Activated gamma-delta T cell treated with Interleukin-2 at 50 U/mL for 16 hours (primary cell): Measurements from ENCODE around the gene MAP4K4.
"Not testable (repeated sequence)": the region's sequence is repeated elsewhere in the genome, so short reads cannot be mapped to it uniquely, and the experiment has no call there.

Experiments used
- DNase-seq: peaks from one replicate; pipeline ENCODE4 v3.0.0-alpha.2; 2020

Gene MAP4K4

DNA sequence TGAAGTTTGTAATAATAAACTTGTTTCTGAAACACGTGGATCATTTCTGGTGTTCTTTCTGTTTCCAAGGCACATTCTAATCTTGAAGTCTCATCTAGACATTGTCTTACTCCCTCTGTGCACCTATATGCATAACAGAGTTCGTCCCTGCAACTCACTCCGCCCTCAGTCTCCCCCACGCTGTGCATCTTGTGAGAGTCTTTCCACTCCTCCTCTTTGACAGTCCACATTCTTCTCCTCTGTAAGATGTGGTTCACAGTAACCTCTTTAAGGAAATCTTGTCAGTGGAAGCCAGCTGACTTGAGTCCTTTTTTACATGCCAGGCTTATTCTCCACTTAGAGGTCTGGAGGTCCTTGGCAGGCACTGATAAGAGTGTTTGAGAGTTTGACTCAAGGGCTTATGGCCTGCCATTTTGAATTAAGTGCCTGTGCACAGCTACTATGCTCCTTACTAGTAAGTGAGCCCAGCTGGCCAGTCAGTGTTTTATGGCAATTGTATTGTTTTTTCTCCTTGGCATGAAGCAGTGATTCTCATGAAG is 185.3 kb downstream of the MAP4K4 start:
- DNase-seq = no peak

DNA sequence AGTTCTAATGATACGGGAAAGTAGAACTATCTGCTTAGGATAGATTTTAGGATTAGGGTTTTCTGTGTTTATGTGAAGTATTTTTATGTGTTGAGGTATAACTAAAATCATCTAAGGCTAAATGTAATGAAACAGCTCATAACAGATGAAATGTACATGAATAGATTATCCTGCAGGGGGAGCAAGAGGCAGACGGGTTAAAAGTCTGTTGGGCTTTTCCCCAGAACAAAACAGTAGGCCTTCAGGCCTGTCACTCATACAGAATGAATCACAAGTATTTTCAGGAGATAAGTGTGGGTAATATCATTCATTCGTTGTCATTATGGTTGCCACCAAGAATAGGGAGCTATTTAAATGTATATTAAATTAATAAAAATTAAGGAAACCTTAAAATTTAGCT is 186.4 kb downstream of the MAP4K4 start:
- DNase-seq = peak; percentile 17

DNA sequence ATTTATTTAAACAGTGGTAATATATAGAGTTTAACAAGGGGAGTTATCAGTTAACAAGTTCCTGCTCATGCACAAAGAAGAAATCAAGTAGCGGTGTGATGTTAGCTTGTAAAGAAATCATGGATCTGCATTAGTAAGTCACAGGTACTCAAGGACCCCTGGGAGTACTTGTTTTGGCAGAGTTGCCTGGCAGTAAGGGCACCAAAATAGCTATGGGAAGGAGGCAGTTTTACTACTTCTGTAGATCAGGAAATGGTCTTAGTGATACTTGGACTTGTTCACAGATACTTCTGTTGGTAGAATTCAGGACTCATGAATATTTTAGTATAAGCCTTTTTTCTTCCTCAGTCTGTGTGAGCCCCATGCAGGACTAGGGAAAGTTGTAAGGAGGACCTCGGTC is 186.9 kb downstream of the MAP4K4 start:
- no peak for DNase-seq

DNA sequence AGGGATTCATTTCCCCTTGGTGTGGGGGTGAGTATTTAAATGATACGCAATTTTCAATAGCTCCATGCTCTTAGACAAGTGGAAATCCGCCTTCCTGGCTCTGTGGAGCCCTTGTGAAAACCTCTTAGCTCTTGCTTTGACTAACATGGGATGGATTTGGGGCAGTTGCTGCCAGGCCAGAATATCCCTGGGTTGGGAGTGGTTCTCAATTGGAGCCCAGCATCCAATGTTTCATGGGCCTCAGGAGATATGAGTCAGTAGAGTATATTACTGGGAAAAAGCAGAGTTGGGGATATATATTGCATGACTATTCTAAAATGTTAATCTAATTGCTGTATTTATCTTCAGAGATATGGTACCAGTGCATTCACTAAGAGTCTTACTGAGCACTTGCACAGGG is 189.8 kb downstream of the MAP4K4 start:
- DNase-seq = no peak

DNA sequence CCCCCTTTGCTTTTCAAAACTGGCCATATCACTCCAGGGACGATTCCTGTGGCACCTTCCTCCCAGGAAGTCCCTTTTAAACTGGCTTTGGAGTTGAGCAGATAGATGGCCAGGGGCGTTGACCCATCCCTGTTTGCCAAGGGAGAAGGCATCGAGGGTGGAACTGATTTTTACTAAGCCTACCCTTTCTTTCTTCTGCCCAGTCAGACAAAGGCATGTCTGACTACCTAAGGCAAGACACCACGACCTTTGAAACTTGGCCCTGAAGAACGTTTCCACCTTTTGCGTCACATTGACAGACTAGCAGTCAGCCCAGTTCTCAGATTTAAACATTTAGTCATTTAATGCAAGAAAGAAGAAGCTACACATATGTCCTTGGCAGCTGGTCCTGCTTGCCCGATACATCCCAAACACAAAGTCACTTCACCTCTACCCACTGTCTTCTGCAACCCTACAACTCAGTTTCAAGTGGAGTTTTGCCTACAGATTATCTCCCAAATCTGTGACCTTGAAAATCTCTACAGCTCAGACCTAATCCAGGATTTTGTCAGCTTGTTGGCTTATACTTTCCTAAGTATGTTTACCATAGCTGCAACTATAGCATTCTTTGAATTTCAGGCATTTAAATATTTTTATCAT is 192.1 kb downstream of the MAP4K4 start:
- no peak for DNase-seq

DNA sequence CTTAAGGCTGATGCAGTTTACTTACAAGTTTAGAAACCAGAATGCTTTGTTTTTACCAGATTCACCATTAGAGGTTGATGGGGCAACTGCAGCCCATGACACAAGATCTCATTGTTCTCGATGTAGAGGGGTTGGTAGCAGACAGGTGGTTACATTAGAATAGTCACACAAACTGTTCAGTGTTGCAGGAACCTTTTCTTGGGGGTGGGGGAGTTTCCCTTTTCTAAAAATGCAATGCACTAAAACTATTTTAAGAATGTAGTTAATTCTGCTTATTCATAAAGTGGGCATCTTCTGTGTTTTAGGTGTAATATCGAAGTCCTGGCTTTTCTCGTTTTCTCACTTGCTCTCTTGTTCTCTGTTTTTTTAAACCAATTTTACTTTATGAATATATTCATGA is 194.9 kb downstream of the MAP4K4 start:
- DNase-seq = no peak

DNA sequence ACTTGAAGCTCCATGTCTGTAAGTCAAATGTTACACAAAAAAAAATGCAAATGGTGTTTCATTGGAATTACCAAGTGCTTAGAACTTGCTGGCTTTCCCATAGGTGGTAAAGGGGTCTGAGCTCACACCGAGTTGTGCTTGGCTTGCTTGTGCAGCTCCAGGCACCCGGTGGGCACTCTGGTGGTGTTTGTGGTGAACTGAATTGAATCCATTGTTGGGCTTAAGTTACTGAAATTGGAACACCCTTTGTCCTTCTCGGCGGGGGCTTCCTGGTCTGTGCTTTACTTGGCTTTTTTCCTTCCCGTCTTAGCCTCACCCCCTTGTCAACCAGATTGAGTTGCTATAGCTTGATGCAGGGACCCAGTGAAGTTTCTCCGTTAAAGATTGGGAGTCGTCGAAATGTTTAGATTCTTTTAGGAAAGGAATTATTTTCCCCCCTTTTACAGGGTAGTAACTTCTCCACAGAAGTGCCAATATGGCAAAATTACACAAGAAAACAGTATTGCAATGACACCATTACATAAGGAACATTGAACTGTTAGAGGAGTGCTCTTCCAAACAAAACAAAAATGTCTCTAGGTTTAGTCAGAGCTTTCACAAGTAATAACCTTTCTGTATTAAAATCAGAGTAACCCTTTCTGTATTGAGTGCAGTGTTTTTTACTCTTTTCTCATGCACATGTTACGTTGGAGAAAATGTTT is 196.3 kb downstream of the MAP4K4 start:
- no peak for DNase-seq

DNA sequence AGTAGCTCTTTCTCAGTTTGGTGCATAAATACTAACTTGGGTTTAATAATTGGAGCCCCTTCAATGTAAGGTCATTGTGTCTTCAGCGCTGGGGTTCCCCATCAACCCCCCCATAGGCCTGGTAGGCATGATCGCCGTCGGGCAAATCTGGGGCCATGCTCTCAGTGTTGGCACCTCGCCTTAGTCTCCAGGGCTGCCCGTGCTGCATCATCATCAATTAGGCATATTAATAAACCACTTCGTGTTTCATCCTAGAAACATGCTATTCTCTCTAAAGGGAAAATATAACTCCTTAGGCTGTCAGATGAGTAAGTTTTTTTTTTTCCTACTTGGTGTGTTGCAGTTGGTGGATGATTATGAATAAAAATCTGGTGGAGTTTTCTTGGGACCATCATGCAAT is 197.5 kb downstream of the MAP4K4 start:
- DNase-seq = no peak

DNA sequence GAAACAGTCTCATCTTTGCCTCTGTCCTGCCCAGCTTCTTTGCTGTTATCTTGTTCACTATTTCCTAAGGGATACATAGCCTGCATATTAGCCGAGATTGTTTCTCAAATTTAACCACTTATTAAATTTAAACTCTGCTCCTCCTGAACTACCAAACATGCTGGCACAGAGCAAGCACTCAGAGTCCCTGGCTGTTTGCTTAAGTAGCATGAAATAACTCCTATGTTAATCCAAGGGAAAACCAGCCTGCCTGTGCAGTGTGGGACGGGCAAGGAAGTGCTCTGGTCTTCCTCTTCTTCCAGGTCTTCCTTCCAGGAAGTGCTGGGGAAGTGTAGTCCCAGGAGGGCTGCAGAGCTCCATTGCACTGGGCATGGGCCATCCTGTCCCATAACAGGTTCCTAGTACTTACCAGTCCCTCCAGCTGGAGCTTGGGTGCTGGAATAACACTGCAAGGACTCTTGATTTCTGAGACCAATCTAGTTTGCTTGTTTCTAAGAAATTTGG is 198.4 kb downstream of the MAP4K4 start:
- no peak for DNase-seq

DNA sequence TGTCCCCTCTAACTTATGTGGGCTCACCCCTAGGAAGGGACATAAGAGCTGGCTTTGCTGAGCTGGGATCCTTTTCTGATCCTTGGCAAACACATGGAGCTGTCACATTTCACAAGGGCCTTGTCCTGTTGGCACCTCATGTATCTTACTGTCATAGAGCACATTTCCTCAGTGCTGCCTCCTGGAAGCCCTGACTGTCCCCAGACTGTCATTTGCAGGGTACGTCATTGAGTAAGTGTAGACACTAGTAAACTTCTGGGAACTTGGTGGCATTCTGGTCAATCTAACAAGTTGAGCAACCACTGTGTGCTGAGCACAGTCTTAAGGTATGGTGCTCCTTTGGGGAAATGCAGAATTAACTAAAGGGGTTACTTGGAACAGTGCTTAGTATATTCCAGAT is 199.8 kb downstream of the MAP4K4 start:
- no peak for DNase-seq

DNA sequence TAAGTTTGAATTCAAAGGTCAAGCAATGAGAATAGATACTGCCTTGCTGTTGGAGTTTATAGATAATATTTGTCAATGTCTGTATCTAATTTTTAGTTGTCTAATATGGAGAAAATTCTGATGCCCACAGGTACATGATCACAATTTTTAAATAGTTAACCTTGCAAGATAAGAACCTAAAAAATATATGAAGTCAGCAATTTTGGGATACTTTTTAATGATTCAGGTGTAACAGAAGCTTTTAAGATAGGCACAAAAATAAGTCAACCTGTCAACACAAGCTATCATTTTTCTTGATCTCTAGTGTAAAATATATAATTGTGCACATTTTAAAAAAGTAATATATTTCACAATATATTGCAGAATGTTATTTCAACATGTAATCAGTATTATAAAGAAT is 201.8 kb downstream of the MAP4K4 start:
- no peak for DNase-seq

DNA sequence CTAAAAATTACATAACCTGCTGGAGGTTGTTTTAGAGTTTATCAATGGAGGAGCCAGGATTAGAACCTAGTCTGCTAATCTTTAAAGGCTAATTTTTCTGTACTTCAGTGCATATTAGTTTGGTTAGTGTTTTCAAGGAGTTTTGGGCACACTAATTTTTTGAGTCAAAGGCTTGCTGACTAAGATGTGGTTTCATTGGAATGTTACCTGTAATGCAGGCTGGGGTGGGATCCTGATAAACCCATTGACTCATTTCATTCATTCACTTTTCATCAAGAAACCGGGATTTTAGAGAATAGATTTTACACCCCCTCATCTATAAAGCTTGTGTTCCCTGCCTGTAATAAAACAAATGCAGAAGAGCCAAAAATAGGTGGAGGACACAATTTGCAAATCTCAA is 202.4 kb downstream of the MAP4K4 start:
- no peak for DNase-seq

DNA sequence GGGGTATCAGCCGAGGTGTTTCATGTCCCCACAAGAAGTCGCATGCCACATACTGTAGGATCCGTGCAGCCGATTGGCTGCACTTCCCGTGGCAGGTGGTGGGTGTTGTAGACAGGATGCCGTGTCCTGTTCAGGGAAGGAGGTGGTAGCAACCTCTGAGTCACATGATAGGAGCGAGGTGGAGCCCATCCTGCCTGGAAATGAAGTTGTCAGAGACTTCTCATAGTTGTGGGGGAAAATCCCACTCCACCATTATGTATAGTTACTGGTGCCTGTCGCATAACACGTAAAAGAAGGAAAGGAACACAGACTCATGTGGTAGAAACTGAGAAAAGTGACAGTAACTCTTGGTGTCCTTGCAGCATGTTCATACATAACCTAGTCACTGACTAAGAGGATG is 202.9 kb downstream of the MAP4K4 start:
- DNase-seq = no peak

DNA sequence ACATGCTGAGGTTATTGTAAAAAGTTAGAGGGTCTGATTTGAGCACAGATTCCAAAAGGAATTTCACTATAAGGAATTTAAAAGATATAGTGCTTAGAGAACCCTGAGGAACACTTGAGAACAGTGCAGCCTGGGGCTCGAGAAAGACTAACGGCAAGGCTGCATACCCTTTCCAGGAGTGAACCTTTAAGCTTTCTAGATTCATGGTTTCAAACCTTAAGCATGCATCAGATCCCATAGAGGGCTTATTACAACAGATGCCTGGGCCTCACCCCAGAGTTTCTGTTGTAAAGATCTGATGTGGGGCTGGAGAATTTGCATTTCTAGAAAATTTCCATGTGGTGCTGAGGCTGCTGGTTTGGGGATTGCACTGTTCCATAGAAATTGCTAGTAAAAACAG is 203.7 kb downstream of the MAP4K4 start:
- no peak for DNase-seq

DNA sequence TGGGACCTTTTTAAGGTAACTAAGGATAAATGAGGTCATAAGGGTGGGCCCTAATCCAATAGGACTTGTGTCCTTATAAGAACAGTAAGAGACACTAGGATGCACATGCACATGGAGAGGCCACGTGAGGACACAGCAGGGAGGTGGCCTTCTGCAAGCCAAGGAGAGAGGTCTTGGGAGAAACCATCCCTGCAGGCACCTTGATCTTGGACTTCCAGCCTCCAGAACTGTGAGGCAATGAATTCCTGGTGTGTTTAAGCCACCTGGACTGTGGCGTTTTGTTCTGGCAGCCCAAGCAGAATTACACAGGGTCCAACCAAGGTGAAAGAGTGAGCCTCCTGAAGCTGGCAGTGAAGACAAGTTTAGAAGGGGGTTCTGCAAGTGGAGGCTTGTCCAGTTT is 204.7 kb downstream of the MAP4K4 start:
- no peak for DNase-seq

DNA sequence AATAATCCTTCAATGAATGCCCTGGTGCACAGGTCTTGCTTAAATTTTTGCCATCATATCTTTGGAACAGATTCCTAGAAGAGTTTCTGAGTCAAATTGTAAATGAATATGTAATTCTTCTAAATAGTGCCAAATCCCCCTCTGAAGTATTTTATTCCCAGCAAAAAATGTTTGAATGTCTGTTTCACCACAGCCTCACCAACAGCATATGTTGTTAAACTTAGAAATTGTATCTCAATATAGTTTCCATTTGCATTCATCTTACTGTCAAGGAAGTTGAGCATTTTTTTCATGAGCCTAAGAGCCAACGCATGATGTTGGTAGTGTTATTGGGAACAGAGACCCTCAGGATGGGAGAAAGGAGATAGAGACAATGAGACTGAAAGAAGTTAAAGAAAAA is 207.4 kb downstream of the MAP4K4 start:
- DNase-seq = no peak

DNA sequence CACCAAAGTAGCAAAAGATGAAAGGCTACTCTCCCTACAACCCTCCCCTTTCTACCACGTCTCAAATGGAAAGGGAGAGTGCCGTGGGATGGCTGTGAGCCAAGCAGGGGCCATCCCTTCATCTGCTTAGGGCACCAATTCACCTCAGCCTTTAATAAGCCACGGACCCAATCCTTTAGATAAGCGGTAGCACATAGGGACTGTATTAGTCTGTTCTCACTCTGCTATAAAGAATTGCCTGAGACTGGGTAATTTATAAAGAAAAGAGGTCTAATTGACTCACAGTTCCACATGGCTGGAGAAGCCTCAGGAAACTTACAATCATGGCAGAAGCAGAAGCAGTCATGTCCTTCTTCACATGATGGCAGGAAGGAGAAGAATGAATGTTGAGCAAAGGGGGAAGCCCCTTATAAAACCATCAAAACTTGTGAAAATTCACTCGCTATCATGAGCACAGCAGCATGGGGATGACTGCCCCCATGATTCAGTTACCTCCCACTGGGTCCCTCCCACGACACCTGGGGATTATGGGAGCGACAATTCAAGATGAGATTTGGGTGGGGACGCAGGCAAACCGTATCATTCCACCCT is 208.3 kb downstream of the MAP4K4 start:
- DNase-seq = no peak

DNA sequence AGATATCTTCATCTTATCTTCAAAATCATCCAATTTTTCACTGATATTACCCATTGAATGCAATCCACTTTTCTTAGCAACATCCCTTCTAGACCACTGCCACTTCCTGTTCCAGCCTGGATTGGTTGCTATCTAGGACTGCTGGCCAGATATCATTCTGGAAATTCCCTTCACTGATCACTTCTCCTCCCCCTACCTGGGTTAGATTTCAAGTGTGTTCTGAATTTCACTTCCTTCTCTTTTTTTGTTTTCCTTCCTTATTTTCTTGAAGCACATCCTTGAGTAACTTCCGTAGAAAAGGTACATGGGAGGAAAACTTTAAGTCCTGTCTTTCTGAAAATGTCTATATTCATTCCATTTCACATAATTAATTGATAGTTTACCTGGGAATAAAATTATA is 212.3 kb downstream of the MAP4K4 start:
- DNase-seq = no peak

DNA sequence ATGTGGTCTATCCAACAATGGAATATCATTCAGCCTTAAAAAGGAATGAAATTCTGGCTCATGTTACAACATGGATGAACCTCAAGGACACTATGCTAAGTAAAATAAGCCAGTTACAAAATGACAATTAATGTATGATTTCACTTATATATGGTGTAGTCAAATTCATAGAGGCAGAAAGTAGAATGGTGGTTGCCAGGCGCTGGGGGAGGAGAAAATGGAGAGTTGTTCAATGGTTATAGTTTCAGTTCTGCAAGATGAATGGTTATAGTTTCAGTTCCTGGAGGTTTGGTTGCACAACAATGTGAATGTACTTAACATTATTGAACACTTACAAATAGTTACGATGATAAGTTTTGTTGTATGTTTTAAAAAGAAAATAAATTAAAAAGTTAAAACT is 215.0 kb downstream of the MAP4K4 start:
- no peak for DNase-seq

DNA sequence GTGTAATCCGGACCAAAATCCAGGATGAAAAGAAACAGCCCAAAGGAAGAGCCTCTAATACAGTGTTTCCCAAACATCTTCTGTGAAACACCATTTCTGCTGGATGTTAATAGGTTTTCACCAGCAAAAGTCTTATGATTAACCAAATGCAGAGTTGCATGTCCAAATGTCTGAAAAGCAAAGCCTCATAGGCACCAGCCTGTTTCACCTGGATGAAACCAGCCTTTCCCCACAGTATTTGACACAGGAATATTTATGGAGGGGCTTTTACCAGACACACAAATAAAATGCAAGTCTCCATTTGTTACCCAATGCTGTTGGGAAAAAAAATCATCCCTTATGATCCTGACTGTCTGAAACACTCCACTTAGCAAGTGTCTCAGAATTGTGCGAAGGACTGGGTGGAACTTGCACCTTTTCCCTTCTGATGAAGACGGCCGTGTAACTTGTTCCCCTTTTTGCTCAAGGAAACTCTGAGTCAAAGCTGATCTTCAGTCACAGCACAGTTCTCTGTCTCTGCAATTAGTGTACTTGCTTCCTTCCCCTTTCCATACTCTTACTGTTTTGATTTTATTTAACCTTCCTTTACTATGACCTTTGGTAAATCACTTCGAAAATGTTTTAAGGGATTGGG is 223.9 kb downstream of the MAP4K4 start:
- DNase-seq = no peak

DNA sequence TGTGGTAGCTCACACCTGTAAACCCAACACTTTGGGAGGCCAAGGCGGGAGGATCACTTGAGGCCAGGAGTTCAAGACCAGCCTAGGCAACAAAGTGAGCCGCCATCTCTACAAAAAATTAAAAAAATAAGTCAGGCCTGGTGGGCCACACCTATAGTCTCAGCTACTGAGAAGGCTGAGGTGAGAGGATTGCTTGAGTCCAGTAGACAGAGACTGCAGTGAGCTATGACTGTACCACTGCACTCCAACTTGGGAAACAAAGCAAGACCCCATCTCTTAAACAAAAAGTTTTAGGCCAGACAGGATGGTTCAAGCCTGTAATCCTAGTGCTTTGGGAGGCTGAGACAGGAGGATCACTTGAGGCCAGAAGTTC is 224.4 kb downstream of the MAP4K4 start:
- DNase-seq = no peak

DNA sequence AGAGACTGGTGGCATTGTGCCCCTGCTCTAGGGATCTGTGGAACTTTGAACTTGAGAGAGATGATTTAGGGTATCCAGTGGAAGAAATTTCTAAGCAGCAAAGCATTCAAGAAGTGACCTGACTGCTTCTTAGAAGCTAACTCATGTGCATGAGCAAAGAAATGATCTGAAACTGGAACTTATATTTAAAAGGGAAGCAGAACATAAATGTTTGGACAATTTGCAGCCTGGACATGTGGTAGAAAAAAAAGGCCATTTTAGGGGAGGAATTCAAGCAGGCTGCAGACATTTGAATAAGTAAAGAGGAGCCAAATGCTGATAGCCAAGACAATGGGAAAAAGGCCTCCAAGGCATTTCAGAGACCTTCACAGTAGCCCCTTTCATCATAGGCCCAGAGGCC is 226.8 kb downstream of the MAP4K4 start:
- not testable (repeated sequence) for DNase-seq

DNA sequence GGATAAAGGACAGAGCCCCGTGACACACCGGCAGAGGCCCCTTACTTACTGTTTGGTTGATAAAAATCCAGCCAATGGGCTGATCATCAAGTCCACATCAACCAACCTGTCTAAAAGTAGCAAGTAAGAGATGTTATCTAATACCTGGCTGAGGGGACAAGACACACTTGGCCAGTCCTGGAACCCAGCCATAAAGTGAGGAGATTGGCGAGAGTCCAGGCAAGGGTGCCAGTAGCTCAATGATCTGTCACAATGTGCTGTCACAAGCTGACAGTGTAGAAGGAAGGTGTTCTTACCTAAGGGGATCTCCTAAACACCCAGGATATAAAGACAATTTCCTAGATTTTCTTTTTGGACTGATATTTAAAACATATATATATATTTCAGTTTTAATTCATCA is 232.5 kb downstream of the MAP4K4 start:
- no peak for DNase-seq

DNA sequence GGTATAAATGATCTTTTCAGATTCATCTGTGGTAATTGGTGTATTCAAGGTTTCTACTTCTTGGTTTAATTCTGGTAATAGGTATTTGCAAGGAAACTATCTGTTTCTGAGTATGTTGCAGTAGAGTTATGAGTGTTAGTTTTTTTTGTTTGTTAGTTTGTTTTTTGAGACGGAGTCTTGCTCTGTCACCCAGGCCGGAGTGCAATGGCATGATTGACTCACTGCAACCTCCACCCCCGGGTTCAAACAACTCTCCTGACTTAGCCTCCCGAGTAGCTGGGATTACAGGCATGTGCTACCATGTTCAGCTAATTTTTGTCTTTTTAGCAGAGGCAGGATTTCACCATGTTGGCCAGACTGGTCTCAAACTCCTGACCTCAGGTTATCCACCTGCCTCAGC is 233.3 kb downstream of the MAP4K4 start:
- no peak for DNase-seq
